ENCODE results near the gene CASTOR1.
A peak's percentile ranks its signal among the peaks of the same experiment; 100 is the strongest.

The CASTOR1 gene

GRCh38 chr22:30305906-30306626 is 16.8 kb upstream of the CASTOR1 start:
- Histone ChIP-seq H3K27ac (ENCODE audit: low read length) (peak overlapping the region; percentile 49), H3K4me1 (ENCODE audit: low read length) (peaks cover 78% of the 10 kb centered on the region), H3K4me2 (ENCODE audit: low read length) (peak overlapping the region; percentile 69), H3K79me2 (ENCODE audit: low read length) (no peaks in the 10 kb centered on the region), H3K27me3 (ENCODE audit: low read depth, low read length) (no peaks in the 10 kb centered on the region), H3K4me3 (ENCODE audit: low read length) (peak overlapping the region; percentile 31), H3K9me3 (ENCODE audit: insufficient read depth, low read length) (no peaks in the 10 kb centered on the region), H4K20me1 (ENCODE audit: insufficient read depth, low read length) (no peaks in the 10 kb centered on the region), H3K36me3 (replicated peaks; ENCODE audit: low read depth, low read length) (no peaks in the 10 kb centered on the region), H2AFZ (ENCODE audit: low read depth, low read length) (0 out of 2 replicates have a peak overlapping the region, but pooled peaks have one; percentile 20), H3K9ac (ENCODE audit: low read length) (peak overlapping the region; percentile 18; the same call in 1 of the 2 replicates)
- no peak for TF ChIP-seq EZH2phosphoT487 (IDR thresholded peaks at IDR 0.05; ENCODE audit: low read depth)
- TF ChIP-seq CTCF (IDR thresholded peaks at IDR 0.05; ENCODE audit: low read depth, low read length): no peak

GRCh38 chr22:30305519-30305905 is 16.2 kb upstream of the CASTOR1 start:
- Histone ChIP-seq H3K27me3 (ENCODE audit: low read depth, low read length) (no peaks in the 10 kb centered on the region), H3K4me2 (ENCODE audit: low read length) (peak overlapping the region; percentile 69), H3K9me3 (ENCODE audit: insufficient read depth, low read length) (no peaks in the 10 kb centered on the region), H3K9ac (ENCODE audit: low read length) (peak overlapping the region; percentile 18; the same call in 1 of the 2 replicates), H3K79me2 (ENCODE audit: low read length) (no peaks in the 10 kb centered on the region), H2AFZ (ENCODE audit: low read depth, low read length) (no peak overlapping the region), H3K4me3 (ENCODE audit: low read length) (peak overlapping the region; percentile 31; the same call in 1 of the 2 replicates), H3K27ac (ENCODE audit: low read length) (peak overlapping the region; percentile 49), H3K36me3 (replicated peaks; ENCODE audit: low read depth, low read length) (no peaks in the 10 kb centered on the region), H3K4me1 (ENCODE audit: low read length) (peaks cover 72% of the 10 kb centered on the region), H4K20me1 (ENCODE audit: insufficient read depth, low read length) (no peaks in the 10 kb centered on the region)
- TF ChIP-seq CTCF (IDR thresholded peaks at IDR 0.05; ENCODE audit: low read depth, low read length) (no peak), EZH2phosphoT487 (IDR thresholded peaks at IDR 0.05; ENCODE audit: low read depth) (no peak)

GRCh38 chr22:30304495-30305244 is 15.4 kb upstream of the CASTOR1 start:
- H4K20me1 ChIP-seq (ENCODE audit: insufficient read depth, low read length): no peaks in the 10 kb centered on the region
- H3K9me3 ChIP-seq (ENCODE audit: insufficient read depth, low read length): no peaks in the 10 kb centered on the region
- no peaks in the 10 kb centered on the region for H3K79me2 ChIP-seq (ENCODE audit: low read length)
- H2AFZ ChIP-seq (ENCODE audit: low read depth, low read length): no peak overlapping the region
- peak overlapping the region; percentile 69 for H3K4me2 ChIP-seq (ENCODE audit: low read length)
- no peaks in the 10 kb centered on the region for H3K36me3 ChIP-seq (replicated peaks; ENCODE audit: low read depth, low read length)
- H3K9ac ChIP-seq (ENCODE audit: low read length): no peak overlapping the region
- peaks cover 64% of the 10 kb centered on the region for H3K4me1 ChIP-seq (ENCODE audit: low read length)
- TF ChIP-seq EZH2phosphoT487 (IDR thresholded peaks at IDR 0.05; ENCODE audit: low read depth): no peak
- TF ChIP-seq CTCF (IDR thresholded peaks at IDR 0.05; ENCODE audit: low read depth, low read length): no peak
- no peak overlapping the region for H3K4me3 ChIP-seq (ENCODE audit: low read length)
- H3K27ac ChIP-seq (ENCODE audit: low read length): peak overlapping the region; percentile 49
- no peaks in the 10 kb centered on the region for H3K27me3 ChIP-seq (ENCODE audit: low read depth, low read length)

- TF ChIP-seq CTCF (IDR thresholded peaks at IDR 0.05; ENCODE audit: low read depth, low read length): no peak
- Histone ChIP-seq H3K4me2 (ENCODE audit: low read length) (peak overlapping the region; percentile 37), H4K20me1 (ENCODE audit: insufficient read depth, low read length) (no peaks in the 10 kb centered on the region), H2AFZ (ENCODE audit: low read depth, low read length) (no peak overlapping the region), H3K36me3 (replicated peaks; ENCODE audit: low read depth, low read length) (no peaks in the 10 kb centered on the region), H3K27me3 (ENCODE audit: low read depth, low read length) (no peaks in the 10 kb centered on the region), H3K4me1 (ENCODE audit: low read length) (peaks cover 47% of the 10 kb centered on the region), H3K9me3 (ENCODE audit: insufficient read depth, low read length) (no peaks in the 10 kb centered on the region), H3K4me3 (ENCODE audit: low read length) (no peak overlapping the region), H3K79me2 (ENCODE audit: low read length) (no peaks in the 10 kb centered on the region), H3K9ac (ENCODE audit: low read length) (peak overlapping the region; percentile 5; the same call in 1 of the 2 replicates), H3K27ac (ENCODE audit: low read length) (0 out of 2 replicates have a peak overlapping the region, but pooled peaks have one; percentile 1)
Measured at GRCh38 chr22:30302810-30303138, 13.5 kb upstream of the CASTOR1 start.
